VCaP (cell line): Measurements from ENCODE around the gene SSH2.

Experiments
- H3K27ac ChIP-seq: fragments of 450-650 bp; 2 replicates; pipeline ENCODE4 v1.5.1; 2017
- TF ChIP-seq, protein P1 (sequence below): fragments of 450-650 bp; conservative IDR thresholded peaks from 2 replicates; pipeline ENCODE4 v1.5.1; 2017; ENCODE audit warnings: mild to moderate bottlenecking, moderate library complexity

The SSH2 gene

DNA sequence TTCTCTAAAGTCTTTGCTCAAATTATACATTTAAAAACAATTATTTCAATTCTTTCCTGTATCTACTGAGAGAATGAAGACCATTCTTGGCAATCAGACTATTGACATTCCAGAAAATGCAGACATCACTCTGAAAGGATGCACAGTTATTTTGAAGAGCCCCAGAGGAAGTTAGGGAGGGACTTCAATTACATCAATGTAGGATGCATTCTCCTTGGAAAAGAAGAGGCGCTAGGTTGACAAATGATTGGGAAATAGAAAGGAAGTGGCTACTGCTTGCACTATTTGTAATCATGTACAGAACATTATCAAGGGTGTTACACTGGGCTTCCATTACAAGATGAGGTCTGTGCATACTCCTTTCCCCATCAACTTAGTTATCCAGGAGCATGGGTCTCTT is 74.3 kb downstream of the SSH2 start:
- TF ChIP-seq, protein P1, sequence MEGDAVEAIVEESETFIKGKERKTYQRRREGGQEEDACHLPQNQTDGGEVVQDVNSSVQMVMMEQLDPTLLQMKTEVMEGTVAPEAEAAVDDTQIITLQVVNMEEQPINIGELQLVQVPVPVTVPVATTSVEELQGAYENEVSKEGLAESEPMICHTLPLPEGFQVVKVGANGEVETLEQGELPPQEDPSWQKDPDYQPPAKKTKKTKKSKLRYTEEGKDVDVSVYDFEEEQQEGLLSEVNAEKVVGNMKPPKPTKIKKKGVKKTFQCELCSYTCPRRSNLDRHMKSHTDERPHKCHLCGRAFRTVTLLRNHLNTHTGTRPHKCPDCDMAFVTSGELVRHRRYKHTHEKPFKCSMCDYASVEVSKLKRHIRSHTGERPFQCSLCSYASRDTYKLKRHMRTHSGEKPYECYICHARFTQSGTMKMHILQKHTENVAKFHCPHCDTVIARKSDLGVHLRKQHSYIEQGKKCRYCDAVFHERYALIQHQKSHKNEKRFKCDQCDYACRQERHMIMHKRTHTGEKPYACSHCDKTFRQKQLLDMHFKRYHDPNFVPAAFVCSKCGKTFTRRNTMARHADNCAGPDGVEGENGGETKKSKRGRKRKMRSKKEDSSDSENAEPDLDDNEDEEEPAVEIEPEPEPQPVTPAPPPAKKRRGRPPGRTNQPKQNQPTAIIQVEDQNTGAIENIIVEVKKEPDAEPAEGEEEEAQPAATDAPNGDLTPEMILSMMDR = no peak
- H3K27ac ChIP-seq = no peak overlapping the region

DNA sequence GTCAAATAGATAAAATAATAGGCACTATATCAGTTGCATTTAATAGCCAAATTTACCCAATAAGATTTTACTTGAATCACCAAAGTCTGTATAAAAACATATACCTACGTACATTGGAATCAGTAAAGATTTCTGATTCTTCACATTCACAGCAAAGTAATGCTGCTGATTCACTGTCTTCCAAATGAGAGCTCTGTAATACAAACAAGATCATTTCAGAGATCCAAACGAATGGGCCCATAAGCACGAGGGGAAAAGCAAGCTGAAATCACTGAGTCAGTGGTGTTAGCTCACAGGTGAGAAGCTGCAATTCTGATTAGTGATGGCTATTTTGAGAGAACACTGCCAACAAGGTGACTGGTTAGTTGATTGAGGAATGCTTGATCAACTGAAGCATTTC is 81.3 kb downstream of the SSH2 start:
- H3K27ac ChIP-seq = no peak overlapping the region
- TF ChIP-seq, protein P1 = no peak

DNA sequence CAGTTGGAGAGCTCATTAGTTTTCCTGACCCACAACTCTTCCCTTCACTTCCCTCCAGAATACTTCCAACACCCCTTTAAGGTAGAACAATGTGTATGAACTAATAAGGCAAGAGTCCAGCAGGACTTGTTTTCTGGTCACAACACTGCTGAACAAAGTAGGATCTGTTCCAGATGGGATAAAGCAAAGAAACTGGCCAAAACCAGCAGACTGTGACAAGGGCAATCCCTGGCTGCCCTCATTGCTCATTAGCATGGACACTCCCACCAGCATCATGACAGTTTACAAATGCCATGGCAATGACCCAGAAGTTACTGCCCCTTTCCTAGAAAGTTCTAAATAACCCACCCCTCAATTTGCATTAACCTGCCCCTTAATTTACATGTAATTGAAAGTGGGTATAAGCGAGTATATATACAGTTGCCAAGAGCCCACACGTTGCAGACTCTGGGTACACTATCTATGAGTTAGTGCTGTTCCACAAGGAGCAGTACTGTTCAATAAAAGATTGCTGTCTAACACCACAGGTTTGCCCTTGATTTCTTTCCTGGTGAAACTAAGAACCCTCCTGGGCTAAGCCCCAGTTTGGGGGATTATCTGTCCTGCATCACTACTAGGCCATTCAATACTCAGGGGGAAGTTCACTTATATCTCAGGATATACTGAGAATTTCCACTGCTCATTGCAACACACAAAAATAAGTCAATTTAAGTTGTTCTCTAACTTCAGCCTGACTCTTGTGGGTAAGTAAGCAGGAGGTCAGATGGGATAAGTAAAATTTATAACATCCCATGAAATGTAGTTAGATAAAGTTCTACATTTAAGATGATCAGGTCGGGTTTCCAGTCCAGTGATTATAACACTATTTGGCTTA is 82.3 kb downstream of the SSH2 start:
- no peak overlapping the region for H3K27ac ChIP-seq
- TF ChIP-seq, protein P1 = no peak

DNA sequence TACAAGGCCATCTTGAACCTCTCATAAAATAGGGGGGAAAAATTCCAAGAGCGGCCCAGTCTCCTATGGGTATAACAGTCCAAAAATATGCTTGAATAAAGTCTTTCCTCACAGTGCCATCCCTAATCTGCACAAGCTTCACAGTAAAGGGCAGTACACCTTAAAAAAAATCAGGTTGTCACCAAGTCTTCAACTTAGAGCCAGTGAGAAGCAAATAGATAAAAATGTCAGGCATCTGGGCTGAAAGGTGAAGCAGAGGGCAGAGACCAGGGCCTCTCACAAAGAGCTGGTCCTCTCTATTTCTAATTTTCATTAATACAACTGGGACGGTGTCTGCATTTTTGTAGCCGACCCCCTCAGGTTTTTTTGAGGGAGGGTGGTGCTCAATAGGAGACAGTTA is 82.9 kb downstream of the SSH2 start:
- TF ChIP-seq, protein P1 = no peak
- no peak overlapping the region for H3K27ac ChIP-seq

DNA sequence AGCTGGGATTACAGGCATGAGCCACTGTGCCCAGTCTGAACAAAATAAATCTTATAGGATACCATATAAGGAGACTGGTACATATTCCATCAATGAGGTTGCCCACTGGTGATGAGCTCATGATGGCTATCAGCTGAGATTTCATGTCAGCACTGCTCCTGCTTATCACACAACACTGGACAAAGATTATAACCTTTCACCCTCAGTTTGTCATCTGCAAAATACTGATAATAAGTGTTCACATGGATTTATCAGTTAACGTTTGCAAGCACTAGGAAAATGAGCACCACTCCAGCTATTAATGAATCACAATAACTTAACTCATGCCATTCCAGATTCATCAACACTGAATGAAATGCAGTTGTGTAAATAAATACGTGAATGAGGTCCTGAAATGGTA is 83.7 kb downstream of the SSH2 start:
- H3K27ac ChIP-seq = no peak overlapping the region
- TF ChIP-seq, protein P1 = no peak

DNA sequence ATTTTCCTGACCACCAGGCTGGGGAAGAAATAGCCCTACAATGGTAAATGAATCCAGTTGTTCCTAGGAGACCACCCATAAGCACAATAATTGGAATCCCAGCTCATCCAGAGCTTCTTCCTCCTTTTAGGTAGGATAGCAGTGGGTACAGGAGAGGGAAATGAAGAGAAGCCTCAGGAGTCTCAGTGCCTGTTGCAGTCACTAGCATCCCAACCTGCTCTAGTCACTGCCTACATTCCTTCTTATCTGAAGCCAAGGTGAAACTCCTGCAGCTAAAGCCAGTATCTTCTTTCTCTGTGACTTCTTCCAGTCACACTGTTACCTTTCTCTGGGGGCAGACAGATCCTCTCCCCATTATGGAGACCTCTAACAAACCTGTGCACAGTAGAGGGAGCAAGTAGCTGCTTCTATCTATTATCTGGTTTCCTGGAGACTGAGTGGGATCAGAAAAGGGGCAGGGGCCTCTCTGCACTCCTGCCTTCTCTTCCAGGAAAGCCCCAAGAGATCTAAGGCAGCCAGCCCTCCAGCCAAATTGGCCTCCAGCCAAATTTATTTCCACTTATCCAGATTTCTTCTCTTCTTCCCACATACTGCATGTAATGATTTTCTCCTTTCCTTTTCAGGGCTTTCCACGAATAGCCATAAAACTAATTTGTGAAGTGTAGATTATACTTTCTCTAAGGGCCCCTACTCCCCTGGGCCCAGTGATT is 85.5 kb downstream of the SSH2 start:
- no peak overlapping the region for H3K27ac ChIP-seq
- TF ChIP-seq, protein P1 = no peak

DNA sequence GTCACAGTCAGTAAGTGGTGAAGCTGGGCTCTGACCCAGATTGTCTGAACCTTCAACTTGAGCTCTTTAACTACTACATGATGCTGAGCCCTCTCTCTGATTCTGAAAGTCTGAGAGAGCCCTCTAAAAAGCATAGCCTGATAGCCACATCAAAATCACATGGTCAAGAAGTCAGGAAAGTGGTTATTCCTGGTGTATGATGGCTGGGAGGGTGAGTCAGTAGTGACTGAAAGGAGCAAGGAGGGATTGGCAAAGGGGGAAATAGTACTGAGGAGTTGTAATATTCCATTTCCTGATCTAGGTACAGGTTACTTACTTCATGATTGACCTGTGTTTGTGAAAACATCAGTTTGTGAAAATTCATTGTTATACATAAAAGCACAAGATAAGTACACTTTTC is 89.1 kb downstream of the SSH2 start:
- TF ChIP-seq, protein P1 = no peak
- H3K27ac ChIP-seq = no peak overlapping the region
